NCI-H1930 (cell line): ENCODE results near the gene MYO18B.

Experiments
- DNase-seq, 2 experiments: peaks; one replicate each; lab custom pipeline; 2025; lab: John Stamatoyannopoulos, UW

MYO18B gene

DNA sequence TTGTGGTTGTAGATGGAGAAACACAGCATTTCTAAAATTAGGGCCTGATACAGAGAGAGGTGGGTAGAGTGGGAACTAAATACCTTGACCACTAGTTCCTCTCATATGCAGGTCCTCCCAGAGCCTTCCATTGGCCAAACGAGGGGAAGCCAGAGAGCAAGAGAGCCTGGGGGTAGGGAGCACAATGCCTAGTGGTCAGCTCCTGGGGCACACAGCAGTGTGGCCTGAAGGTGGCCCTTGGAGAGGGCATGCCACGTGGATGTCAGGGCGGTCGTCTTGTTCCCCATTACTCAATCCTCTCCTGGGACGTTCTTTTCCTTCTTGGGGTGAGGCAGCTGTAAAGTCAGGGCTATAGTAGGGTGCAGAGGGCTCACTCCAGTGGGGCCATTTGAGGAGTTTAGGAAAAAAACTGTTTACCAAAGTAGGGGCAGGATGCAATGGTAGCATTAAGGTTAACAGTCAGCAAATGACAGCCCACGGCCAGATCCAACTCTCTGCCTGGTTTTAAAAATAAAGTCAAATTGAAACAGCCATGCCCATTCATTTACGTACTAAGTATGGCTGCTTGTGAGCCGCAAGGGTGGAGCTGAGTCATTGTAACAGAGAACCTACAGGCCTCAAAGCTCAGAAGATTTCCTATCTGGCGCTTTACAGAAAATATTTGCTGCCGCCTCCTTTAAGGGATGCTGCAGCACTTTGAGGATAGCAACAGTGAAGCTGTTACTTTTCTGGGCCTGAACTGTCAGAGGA lies 7.6 kb downstream of the MYO18B start:
- DNase-seq, result no peak

DNA sequence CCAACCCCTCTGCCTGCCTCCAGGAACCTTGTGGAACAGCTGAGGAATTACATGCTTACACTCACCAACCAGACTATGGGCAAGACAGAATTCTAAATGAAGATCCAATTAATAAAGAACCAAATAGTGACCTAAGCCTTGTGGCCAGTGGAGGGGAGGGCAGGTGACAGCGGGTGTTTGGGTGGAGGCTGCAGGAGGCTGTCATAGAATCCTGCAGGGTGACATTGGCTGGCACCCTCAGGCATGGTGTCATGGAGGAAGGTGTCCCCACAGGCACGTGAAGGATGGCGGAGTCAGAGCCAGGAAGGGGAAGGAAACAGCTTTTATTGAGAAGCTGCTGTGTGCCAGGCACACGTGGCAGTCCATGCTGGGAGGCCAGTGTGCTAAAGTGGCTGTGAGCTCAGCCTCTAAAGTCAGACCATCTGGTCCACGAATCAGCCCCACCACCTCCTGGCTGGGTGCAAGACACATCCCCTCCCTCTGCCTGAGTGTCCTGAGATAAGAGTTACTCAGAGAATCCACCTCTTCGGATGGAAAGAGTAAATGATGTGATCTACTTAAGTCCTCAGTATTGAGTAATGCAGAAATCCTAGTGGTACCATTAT lies 8.7 kb downstream of the MYO18B start:
- DNase-seq, result no peak

DNA sequence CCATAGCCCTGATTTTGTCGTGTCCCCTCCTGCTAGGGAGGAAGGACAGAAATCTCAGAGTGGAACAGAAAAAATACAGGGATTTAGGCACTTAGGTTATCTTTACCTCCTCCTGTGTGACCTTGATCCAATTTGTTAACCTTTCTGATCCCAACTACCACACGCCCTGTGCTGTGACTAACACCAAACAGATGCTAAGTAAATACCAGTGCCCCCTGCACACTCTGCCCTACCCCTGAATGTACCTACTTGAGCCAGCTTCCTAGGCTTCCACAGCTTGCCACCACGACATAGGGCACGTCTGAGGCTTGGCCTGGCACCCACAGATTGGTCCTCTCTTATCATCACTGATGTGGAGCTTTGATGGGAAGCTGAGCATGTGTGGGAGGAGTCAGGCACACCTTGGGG lies 9.2 kb downstream of the MYO18B start:
- no peak for DNase-seq

DNA sequence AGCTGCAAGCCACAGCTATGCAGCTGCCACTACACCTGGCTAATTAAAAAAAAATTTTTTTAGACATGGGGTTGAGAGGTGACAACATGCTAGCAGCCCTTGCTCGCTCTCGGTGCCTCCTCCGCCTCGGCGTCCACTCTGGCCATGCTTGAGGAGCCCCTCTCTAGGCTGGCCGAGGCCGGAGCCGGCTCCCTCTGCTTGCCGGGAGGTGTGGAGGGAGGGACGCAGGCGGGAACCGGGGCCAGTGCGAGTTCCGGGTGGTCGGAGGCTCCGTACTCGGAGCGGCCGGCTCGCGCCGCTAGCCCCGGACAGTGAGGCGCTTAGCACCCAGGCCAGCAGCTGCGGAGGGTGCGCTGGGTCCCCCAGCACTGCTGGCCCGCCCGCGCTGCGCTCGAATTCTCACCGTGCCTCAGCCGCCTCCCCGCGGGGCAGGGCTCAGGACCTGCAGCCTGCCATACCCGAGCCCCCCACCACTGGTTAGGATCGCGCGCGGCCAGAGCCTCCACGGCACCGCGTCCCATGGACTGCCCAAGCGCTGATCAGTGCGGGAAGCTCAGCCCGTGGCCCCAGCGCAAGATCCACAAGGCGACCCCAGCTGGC lies 10.7 kb downstream of the MYO18B start:
- no peak for DNase-seq

DNA sequence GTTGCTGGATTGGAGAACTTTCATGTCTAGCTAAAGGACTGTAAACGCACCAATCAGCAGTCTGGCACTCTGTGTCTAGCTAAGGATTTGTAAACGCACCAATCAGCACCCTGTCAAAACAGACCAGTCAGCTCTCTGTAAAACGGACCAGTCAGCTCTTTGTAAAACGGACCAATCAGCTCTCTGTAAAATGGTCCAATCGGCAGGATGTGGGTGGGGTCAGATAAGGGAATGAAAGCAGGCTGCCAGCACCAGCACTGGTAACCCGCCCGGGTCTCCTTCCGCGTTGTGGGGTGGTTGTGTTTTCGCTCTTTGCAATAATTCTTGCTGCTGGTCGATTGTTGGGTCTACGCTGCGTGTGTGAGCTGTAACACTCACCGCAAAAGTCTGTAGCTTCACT lies 11.3 kb downstream of the MYO18B start:
- DNase-seq, result no peak

DNA sequence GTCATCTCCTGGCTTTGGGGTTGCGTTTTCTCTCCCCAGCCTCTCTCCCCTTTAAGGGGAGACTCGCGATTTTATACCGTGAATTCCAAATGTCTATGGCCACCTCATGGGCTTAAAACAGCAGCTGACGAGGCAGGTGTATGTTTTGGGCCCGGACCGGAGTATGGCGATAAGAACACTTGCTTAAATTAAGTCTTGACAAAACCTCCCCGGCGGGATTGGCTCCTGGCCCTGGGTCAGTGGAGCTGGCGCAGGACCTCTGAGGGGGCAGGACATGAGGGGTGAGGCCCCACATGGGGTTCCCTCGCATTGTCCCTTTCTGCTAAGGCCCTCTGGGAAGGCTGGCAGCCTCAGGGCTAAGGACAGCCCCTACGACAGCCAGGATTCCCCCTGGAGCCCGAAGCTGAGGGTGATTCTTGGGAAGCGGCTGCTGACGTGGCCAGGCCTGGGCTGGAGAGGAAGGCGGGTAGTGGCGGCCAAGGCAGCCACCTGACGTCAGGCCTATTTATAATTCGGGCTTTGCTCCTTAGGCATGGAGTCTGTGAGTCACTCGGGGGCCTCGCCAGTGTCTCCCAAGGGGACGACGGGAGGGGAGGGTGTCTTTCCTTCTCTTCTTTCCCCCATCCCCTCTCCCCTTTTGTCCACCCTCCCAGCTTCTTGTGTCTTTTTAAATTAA lies 12.7 kb downstream of the MYO18B start:
- no peak for DNase-seq

DNA sequence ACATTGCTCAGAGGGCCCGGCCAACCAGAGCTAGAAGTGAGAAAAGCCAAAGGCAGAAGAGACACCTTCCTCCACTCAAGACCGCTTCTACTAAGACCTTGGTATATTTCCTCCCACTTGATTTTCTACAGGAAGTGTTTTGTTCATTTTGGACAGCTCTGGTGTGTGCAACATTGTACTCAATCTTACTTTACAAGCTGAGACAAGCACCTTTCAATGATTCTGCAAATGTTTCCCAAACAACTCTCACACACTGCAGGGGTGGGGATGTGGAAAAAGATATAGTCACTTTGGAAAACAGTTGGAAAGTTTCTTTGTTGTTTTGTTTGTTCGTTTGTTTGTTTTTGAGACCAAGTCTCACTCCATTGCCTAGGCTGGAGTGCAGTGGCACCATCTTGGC lies 15.7 kb downstream of the MYO18B start:
- DNase-seq, result no peak

DNA sequence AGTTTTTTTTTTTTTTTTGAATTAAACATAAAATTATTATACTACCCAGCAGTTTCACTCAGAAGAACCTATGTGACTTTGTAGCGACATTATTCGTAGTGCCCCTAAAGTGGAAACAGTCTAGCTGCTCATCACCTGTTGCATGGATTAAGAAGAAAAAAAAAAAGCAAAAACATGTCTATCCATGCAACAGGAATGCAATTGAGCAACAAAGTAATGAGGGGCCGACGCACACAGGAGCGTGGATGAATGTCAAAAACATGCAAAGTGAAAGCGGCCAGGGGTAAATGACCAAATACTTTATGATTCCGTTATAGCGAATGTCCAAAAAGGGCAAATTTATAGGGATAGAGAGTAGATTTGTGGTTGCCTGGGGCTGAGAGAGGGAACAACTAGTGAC lies 16.3 kb downstream of the MYO18B start:
- no peak for DNase-seq

DNA sequence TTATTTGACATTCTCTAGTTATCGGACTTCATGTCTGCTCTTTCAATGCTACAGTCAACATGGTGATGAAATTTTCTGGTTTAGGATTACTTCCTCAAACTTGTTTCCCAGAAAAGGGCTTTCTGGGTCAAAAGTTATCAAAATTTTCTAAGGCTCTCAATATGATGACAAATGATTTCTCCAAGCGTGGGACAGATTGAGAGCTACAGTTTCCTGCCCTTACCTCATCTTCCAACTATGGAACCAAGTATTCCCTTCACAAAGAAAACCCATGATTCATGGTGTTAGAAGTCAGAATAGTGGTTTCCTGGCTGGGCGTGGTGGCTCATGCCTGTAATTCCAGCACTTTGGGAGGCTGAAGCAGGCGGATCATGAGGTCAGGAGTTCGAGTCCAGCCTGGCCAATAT lies 17.8 kb downstream of the MYO18B start:
- no peak for DNase-seq

DNA sequence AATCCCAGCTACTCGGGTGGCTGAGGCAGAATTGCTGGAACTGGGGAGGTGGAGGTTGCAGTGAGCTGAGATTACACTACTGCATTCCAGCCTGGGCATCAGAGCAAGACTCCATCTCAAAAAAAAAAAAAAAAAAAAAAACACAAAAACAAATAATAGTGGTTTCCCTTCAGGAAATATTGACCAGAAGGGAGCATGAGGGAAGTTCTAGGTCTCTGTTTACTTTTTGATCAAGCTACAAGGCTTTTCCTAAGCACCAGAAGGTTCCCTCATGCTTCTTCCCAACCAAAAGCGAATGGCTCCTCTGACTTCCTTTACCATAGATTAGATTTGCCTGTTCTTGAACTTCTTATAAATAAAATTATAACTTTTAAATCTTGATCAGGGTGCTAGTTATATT lies 18.3 kb downstream of the MYO18B start:
- DNase-seq, result no peak

DNA sequence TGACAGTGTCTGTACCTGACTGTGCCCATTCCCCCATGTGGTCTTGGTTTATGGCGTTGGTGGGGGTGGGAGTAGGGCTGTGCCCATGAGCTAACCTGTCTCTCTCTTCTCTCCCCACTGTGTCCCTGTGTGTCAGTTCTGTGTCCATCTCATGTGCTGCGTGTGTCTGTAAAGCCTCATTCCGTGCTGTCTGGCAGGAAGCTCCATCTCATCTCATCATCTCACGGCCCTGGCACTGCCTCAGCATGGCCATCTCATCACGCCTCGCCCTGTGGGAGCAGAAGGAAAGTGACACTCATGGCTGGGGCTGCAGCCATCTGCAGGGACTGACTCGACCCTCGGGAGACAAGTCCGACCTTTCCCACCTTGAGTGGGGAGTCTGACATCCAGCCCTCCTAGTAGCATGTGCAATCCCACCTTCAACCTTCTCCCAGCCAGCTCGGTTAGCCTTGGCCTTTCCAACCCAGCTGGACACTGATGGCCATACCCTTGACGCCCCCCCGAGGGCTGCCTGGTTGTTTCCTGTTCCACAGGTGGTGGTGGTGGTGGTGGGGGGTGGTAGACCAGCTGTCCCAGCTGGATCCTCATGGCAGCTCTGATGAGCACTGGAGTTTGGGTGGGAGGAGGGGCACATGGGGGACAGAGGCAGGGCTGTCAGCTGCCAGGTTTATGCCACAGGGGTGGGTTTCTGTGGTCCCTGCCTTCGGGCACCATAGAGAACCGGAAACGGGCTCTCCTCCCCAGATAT lies 19.0 kb downstream of the MYO18B start:
- DNase-seq, result no peak

DNA sequence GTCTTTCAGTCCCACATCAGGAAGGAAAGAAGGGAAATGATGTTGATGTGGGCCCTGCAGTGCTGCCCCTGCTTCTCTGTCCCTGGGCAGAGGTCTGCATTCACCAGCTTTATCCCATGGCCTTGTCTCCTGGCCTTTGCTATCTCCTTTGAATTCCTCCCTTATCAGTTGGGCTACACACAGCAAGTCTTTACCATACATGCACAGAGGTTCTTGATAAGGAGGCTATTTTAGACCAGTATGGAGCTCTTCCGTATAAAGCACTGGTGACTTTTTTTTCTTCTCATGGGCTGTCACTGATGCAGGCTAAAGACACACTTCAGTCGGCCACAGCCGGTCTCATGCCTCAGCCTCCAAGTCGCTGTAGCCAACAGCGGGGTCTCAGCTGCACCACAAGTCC lies 20.2 kb downstream of the MYO18B start:
- no peak for DNase-seq

DNA sequence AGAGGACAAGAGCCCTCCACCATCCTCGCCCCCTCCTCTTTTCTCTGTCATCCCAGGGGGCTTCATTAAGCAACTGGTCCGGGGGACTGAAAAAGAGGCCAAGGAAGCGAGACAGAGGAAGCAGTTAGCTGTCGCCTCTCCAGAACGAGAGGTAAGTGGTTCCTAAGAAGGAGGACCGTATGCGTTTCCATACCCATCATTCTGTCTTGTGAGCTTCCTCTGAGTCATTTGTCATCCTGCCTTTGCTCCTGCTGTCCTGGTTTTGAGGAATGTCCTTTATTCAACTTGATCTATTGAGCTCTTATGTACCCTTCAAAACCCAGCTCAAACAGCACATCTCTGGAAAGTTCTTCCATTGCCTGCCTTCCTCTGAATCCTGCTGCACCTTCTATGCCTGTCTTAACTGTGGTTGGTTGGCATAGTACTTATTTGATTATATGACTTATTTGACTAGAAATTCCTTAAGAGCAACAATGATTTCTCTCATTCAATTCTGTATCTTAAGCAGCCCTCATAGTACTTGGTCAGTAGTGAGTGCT lies 21.3 kb downstream of the MYO18B start:
- DNase-seq, result no peak

DNA sequence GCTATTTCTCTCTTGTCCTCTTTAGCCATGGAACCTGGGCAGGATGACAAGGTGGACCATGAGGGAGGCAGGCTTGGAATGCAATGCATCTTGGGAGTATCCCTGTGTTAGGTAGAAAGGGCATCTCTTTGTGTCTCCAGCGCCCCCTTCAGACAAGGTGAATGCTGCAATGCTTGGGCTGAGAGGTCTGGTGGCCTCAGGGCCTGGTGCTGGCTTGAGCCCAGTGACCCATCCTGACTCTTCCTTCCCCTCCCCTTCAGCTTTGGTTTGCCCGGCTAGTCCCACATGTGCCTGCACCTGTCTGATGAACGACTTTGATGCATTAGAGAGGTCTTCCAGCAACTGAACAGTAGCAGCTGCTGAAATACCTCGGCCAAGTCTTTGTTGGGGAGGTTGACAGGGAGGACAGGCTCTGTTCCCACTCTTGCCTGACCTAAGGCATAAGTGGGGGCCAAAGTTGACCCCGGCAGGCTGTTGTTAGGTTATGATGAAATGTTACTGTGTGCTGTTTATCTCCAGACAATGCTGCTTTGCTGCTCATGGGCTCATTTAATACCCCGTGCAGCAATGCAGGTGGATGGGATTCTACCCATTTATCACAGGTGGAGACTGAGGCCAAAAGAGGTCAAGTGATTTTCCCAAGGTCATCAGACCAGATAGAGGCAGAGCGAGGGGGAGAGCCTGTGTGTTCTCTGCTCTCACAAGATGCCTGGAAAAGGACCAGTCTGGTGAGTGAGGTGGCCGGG lies 22.5 kb downstream of the MYO18B start:
- DNase-seq, result peak in 1 of 2 experiments; percentile 16

DNA sequence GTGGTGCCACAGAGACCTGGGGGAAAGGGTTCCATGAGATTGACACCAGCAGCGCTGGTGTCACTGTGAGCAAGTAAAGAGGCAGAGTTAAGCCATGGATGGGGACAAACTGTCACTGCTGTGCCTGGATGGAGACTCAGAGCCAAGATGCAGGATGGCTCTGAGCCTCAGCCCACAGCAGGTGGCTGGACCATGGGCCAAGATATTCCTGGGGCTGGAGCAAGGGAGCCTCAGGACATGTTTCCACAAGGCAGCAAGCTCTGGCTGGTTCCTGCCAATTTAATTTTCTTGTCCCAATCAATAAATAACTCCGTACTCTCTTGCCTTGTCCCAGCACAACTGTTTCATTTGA lies 23.0 kb downstream of the MYO18B start:
- DNase-seq, result no peak

DNA sequence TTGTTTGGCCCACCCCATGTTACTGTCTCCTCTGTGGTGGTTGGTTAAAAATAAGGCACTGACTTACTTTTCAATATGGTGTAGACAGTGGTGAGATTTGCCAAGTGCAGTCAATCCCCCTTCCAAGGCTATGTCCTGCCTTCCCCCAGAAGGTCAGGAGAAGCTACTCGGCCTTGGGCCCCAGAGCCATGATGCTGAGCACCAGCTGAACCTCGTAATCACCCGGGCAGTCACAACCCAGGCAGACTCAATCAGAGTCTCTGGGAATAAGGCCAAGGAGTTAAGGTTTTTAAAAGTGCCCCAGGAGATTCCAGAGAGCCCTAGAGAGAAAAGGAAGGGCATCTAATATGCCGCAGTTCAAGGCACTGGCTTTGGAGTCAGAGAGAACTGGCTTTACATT lies 23.8 kb downstream of the MYO18B start:
- no peak for DNase-seq

DNA sequence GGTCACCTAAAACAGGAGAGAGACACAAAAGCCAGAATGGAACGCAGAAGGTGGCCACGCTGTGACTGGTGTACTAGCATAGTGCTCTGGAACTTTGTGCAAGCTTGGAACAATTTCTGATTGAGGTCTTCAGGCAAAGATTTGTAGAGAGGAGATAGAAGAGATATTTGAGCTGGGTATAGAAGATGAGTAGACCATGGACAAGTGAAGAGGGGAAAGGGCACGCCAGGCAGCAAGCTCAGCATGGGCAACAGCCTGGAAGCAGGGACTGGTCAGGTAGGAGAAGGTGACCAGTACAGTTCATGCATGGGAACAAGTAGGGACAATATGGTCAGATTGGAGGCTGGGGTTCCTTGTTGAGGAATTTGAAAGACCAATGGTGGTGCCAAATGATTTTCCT lies 24.4 kb downstream of the MYO18B start:
- DNase-seq, result no peak

DNA sequence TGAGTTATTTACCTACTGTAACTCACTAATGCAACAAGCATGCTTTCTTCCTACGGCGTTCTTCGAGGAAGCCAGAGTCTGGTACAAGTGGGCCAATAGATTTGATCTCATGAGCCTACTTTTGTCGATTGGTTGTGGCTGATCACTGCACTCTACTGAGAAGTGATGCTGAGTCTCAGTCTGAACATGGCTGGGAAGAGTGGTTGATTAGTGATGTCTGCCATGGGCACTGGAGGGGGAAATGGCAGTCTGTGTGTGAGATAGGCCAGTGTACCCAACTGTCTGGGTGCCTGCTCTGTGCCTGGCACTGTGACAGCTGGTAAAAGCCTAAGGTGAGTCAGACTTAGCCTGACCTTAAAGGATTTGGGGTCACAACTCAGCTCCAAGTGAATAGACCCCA lies 28.3 kb downstream of the MYO18B start:
- no peak for DNase-seq

DNA sequence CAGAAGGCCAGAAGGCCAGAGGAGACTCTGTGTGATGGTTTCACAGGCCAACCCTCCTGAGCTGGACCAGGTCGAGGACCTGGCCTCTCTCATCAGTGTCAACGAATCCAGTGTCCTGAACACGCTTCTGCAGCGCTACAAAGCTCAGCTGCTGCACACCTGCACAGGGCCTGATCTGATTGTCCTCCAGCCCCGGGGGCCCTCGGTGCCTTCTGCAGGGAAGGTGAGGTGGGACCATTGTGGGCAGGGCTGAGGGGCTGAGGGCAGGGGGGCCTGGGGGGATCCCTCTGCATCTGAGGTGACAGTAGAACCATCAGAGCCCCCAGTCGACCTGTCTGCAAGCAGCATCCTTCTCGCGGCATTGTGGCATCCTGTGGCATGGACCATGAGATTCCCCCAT lies 30.3 kb downstream of the MYO18B start:
- no peak for DNase-seq

DNA sequence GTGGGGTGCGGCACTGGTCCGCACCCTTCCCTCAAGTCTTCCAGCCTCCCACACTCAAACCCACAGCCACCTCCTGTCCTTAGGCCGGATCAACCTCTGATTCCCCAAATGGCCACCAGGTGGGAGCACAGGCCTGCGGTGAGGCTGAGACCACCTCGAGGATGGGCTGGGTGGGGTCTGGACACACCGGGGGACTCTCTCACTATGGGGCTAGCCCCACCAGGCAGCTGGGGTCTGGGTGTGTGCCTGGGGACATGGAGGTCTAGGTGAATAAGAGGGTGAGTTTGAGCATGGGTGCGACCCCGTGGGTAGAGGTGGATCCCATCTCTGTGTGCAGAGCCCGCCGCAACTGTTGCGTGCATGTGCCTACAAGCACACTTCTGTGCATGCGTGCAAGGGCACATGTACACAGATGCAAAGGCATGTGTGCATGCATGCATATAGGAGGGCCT lies 32.6 kb downstream of the MYO18B start:
- peak in 1 of 2 experiments; percentile 12 for DNase-seq

DNA sequence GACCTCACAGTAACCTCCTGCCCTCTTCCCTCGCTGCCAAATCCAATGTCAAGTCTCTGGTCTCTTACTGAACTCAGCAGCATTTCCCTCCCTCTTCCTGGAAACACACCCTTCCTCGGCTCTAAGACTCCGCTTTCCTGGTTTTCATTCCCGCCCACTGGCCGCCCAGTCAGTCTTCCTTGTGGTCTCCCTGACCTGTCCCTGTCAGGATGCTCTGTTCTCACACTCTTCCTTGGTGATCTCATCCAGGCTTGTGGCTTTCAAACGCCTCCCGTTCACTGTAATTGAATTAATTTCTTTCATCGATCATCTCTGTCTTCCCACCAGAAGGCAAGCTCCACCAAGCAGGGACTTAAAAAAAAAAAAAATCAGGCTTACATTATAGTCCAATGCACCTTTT lies 33.5 kb downstream of the MYO18B start:
- no peak for DNase-seq
